GM12872 (cell line): ENCODE measurements around the gene REV3L.

Source experiments
- CTCF ChIP-seq: IDR thresholded peaks from 3 replicates; pipeline ENCODE4 v1.5.1; 2011; ENCODE audit warnings: low read depth, mild to moderate bottlenecking, low read length, moderate library complexity; ENCODE audit not compliant: insufficient read depth

REV3L gene

GRCh38 chr6:111471958-111472357, 11.1 kb downstream of the REV3L start:
- no peak for TF ChIP-seq CTCF

GRCh38 chr6:111471533-111471932, 11.5 kb downstream of the REV3L start:
- TF ChIP-seq CTCF = no peak

- no peak for TF ChIP-seq CTCF
Observed at GRCh38 chr6:111470991-111471390, 12.0 kb downstream of the REV3L start.

GRCh38 chr6:111469543-111469942, 13.5 kb downstream of the REV3L start:
- no peak for TF ChIP-seq CTCF

GRCh38 chr6:111468329-111469012, 14.5 kb downstream of the REV3L start:
- TF ChIP-seq CTCF = no peak

GRCh38 chr6:111464184-111464583, 18.8 kb downstream of the REV3L start:
- no peak for TF ChIP-seq CTCF

GRCh38 chr6:111462770-111463391, 20.1 kb downstream of the REV3L start:
- TF ChIP-seq CTCF = no peak
